ENCODE data around the gene PDAP1.
"Not testable (repeated sequence)": the region's sequence is repeated elsewhere in the genome, so short reads cannot be mapped to it uniquely, and the experiment has no call there.

The PDAP1 gene

DNA sequence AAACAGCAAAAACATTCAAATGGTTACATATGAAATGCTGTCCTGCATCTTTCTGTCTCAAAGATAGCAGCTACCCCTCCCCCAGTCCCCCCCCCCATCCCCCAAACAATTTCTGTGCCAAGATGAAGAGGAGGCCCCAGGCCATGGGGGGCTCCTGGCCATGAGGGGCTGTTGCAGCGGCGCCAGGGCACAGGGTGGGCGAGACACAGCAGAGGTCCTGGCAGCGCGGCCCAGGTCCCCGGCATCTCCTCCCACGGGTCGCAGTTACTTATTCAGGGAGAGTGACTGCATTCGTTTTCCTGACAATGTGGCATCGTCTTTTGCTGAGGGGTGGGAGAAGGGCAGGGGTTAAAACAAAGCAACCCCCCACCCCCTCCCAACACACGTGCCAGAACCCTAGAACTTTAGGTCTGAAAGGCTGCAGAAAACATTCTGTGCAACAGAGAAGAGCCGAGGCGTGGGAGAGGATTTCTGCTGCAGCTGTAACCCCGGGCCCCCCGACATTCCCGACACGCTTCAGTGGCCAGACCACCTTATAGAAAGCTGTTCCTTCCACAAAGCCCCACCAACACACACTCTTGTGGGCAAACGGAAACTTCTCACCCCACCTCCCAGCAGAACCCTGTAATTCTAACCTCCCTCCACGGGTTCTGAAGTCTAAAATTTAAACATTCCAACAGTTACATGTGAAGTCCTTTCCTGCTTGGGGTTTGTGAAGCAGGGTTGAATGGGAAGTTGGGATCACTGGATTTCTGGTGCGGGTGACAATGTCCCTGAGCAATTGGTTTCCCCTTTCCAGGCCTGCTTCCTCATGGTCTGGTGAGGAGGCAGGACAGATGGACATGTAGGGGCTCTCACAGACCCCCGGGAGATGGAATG lies 11.7 kb downstream of the PDAP1 start:
- no peak for DNase-seq (ENCODE audit: low read depth in 3 of 3)

GRCh38 chr7:99395616-99396327 lies 12.6 kb downstream of the PDAP1 start:
- DNase-seq (ENCODE audit: low read depth in 3 of 3), result no peak

DNA sequence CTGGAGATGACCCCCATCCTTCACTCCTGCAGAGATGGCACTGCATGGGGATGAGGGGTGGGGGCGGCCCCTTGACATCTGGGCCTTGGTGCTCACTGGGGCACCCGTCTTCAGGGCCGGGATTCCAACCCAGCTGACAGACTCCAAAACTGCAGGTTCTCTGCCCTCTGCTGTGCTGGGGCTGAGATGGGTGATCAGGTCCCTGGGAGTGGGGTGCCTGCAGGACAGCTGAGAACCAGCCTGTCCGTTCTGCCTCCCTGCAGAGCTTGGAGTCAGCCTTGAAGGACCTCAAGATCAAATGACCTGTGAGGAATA lies 14.3 kb downstream of the PDAP1 start:
- DNase-seq (ENCODE audit: low read depth in 3 of 3), result no peak

- no peak for DNase-seq (ENCODE audit: low read depth in 3 of 3)
Observed at GRCh38 chr7:99393355-99394187, 14.8 kb downstream of the PDAP1 start.

- peak in 1 of 3 experiments; percentile 81 for DNase-seq (ENCODE audit: low read depth in 3 of 3)
Observed at GRCh38 chr7:99392659-99393354, 15.6 kb downstream of the PDAP1 start.

DNA sequence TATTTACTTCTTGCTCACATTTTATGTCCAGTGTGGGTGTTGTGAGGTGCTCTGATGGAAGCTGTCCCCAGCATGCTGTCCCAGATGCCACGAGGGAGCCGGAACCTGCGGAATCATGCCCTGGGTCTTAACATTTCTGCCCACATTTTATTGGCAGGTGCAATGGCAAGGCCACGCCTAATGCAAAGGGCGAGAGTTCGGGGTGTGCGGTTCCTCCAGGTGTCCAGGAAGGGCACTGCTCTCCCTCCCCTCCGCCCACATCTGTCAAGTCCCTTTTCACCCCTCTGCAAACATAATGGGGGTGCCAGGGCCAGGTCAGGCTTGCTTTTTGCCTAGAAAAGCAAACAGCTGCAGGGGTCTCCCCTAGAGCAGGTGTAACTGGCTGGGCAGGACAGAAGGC lies 16.4 kb downstream of the PDAP1 start:
- DNase-seq (ENCODE audit: low read depth in 3 of 3), result no peak

DNA sequence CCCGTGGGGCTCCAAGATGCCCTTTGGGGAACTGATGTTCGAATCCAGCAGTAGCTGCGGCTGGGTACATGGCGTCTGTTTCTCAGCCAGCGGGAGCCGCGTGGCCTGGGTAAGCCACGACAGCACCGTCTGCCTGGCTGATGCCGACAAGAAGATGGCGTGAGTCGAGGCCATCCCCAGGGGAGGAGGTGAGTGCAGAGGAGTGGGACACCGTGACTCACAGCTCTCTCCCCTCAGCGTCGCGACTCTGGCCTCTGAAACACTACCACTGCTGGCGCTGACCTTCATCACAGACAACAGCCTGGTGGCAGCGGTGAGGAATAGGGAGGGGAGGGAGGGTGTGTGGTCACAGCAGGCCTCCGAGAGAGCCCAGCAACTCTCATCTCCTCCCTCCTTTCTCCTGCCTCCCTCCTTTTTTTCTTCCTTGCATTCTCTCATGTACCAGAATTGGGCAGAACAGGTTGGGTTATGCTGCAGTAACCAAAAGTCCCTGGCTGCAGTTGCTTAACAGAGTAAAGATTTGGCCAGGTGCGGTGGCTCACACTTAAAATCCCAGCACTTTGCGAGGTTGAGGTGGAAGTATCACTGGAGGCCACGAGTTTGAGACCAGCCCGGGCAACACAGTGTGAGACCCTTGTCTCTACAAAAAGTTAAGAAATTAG lies 17.3 kb downstream of the PDAP1 start:
- DNase-seq (ENCODE audit: low read depth in 3 of 3), result no peak

GRCh38 chr7:99389772-99390171 lies 18.6 kb downstream of the PDAP1 start:
- DNase-seq (ENCODE audit: low read depth in 3 of 3), result no peak

GRCh38 chr7:99387912-99388311 lies 20.5 kb downstream of the PDAP1 start:
- DNase-seq (ENCODE audit: low read depth in 3 of 3), result no peak

- DNase-seq (ENCODE audit: low read depth in 3 of 3), result not testable (repeated sequence)
Observed at GRCh38 chr7:99387239-99387635, 21.2 kb downstream of the PDAP1 start.

GRCh38 chr7:99386584-99387238 lies 21.7 kb downstream of the PDAP1 start:
- DNase-seq (ENCODE audit: low read depth in 3 of 3), result no peak

- DNase-seq (ENCODE audit: low read depth in 3 of 3), result no peak
Observed at GRCh38 chr7:99385564-99385963, 22.8 kb downstream of the PDAP1 start.

- DNase-seq (ENCODE audit: low read depth in 3 of 3), result no peak
Observed at GRCh38 chr7:99384523-99384922, 23.9 kb downstream of the PDAP1 start.

GRCh38 chr7:99383791-99384370 lies 24.5 kb downstream of the PDAP1 start:
- DNase-seq (ENCODE audit: low read depth in 3 of 3), result no peak

GRCh38 chr7:99383203-99383602 lies 25.2 kb downstream of the PDAP1 start:
- no peak for DNase-seq (ENCODE audit: low read depth in 3 of 3)

DNA sequence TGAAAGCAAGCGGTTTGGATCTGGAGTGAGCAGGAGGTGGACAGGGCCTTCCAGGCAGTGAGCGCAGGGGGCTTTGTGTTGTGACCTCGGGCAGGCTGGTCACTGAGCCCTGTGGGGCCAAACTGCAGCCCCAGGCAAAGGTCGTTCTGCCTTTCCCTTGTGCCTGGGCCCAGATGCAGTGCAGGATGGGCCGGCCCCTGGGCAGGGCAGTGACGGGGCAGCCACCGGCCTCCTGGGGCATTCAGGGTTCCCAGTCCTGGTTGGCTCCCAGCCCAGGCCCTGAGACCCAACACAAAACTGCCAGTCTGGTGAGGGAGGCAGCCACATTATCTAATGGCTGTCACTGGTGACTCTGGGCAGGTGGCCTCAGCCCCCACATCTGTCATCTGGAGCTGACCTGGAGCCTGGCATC lies 26.7 kb downstream of the PDAP1 start:
- no peak for DNase-seq (ENCODE audit: low read depth in 3 of 3)

DNA sequence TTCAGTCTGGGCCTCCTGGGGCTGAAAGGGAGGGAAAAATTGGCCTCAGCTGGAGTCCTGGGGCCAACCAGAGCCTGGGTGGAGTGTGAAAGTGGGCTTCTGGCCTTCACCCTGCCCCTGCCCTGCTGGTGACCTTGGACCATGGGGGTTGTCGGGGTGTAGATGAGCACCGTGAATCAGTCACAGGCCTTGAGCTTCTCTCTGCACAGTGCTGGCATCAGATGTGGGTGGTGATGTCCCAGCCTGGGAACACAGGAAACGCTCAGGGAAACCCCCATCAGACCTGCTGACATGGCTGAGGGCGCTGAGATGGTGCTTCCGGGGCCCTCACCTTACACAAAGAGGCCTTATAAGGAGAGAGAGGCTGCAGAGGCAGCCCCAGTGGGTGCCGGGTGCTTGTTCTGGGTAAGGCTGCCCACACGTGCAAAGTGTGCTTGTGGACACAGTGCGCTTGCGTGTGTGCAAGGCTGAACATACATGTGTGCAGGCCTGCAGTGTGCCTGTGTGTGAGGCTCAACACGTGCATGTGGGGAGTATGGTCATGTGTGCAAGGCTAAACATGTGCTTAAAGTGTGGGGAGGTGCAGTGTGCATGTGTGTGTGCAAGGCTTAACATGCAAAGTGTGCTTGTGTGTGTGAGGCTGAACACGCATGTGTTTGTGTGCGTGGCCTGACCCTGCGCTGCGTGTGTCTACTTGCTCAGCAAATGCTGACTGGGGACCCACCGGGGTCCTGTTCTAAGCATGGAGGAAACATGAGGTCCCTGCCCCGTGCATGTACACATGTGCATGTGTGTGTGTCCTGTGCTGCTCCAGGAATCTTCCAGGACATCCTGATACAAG lies 27.4 kb downstream of the PDAP1 start:
- peak; percentile 76 to 90 (median 82) for DNase-seq (ENCODE audit: low read depth in 3 of 3)

GRCh38 chr7:99380032-99380822 lies 28.2 kb downstream of the PDAP1 start:
- DNase-seq (ENCODE audit: low read depth in 3 of 3), result peak in 2 of 3 experiments; percentile 12 to 54

- DNase-seq (ENCODE audit: low read depth in 3 of 3), result not testable (repeated sequence)
Observed at GRCh38 chr7:99379693-99380031, 28.7 kb downstream of the PDAP1 start.
